ENCODE measurements around the gene SF3A2. TPM values are rescaled to one million over a fixed set of nuclear protein-coding genes. Genes with fewer than 3 reads are reported as not detected.
A peak's percentile ranks its signal among the peaks of the same experiment; 100 is the strongest.

Gene SF3A2
- total and polyA plus RNA-seq, 3 experiments from 2014 or later, result 36.2 to 138 (median 131) TPM

DNA sequence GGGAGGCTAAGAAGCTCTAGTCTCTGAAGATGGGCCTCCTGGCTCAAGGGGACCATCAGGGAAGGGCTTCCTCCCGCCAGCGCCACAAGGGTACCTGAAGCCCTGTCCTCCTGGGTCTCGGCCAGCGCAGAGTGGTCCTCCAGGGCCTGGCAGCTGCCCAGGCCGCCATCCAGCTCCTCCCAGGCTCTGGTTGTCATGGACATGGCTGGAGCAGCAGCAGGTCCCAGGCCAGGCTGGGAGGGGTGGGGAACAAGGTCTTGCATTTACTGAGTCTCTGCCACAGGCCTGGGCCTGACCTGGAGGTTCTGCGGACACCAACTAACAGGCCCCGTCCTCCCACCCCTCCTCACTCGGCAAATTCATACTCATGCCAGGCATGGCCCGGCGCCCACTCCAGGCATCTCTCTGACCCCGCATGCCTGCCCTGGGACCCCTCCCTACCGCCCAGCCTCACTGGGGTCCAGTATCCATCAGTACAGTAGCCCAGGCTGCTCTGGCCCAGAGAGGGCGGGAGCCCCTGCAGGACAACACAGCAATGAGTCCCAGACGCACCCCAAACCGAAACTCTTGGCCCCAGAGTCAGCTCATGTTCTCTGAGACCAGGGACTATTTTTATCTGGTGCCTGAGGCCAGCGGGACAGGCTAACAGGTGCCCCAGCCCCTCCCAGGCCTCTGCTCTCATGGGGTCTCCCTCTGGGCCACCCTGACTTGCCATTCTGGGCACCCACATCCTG is 18.7 kb downstream of the SF3A2 start:
- H3K27ac Mint-ChIP-seq, result peak overlapping the region in 1 of 8 donors; percentile 54
- no peak overlapping the region for H3K4me3 ChIP-seq (ENCODE audit: low read length)
- H3K9me3 Mint-ChIP-seq, result no peaks in the 10 kb centered on the region
- peaks cover 8% of the 10 kb centered on the region for H3K27me3 ChIP-seq (ENCODE audit: insufficient read depth, low read length, poor library complexity, severe bottlenecking)
- H3K27ac ChIP-seq (ENCODE audit: low read depth, low read length), result no peak overlapping the region
- H3K4me1 Mint-ChIP-seq, result peaks cover 20 to 50% (median 21%) of the 10 kb centered on the region in 3 donors
- no peaks in the 10 kb centered on the region for H3K27me3 Mint-ChIP-seq
- no peak for DNase-seq
- H3K36me3 Mint-ChIP-seq, result peaks cover 0 to 2% (median 0%) of the 10 kb centered on the region in 3 donors
- H3K4me3 Mint-ChIP-seq, result peak overlapping the region in 1 of 7 donors; percentile 24
- H3K36me3 ChIP-seq (ENCODE audit: insufficient read depth, low read length), result no peaks in the 10 kb centered on the region
- H3K9me3 ChIP-seq (ENCODE audit: low read length), result no peaks in the 10 kb centered on the region
- ChIA-PET CTCF (interaction anchor here (1.0 to 4.2 kb wide), 2 partner anchors 16 to 17 kb away, joined by 3 to 17 read pairs; no protein-coding TSS in a partner anchor), POLR2A (interaction anchor here (1.0 to 8.2 kb wide), 2 partner anchors 15 to 16 kb away, joined by 3 to 69 read pairs; no protein-coding TSS in a partner anchor)
- H3K4me1 ChIP-seq (ENCODE audit: insufficient read depth, low read length), result peaks cover 40% of the 10 kb centered on the region

DNA sequence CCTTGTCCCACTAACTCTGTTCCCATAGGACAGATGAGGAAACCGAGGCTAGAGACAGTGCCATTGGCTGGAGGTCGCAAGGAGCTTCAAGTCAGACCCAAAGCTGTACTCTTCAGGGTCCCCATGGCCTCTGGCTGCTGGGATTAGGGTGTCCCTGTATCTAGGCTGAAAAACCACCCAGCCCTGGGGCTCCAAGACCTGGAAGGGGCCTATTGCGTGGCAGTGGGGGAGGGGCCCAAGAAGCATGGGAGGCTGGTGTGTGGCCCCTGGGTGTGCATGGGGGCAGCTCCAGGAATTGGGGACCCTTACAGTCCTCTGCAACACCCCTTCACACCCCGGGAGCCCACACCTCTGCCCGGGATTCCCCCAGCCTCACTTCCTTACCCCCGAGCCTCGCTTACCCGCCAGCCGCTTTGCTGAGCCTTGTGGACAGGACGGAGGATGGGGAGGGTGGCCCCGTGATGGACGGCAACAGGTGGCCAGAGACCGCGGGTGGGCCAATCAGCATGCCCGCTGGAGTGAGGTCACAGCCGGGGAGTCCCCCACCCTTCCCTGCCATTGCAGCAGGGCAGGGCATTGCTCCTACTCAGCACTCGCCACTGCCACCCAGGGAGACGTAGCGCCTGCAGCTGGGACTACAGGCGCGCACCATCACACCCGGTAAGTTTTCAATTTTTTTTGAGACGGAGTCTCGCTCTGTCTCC is 19.5 kb downstream of the SF3A2 start, which contains the start of gene JSRP1:
Gene JSRP1 (minus strand): TSS at position 436 of the 704 bp plus-strand sequence. CDS start 1,103 bp downstream, outside the sequence.
- Histone ChIP-seq H3K36me3 (ENCODE audit: insufficient read depth, low read length) (no peaks in the 10 kb centered on the region), H3K4me3 (ENCODE audit: low read length) (no peak within 1 kb of the TSS), H3K27ac (ENCODE audit: low read depth, low read length) (no peak within 1 kb of the TSS), H3K9me3 (ENCODE audit: low read length) (no peaks in the 10 kb centered on the region), H3K4me1 (ENCODE audit: insufficient read depth, low read length) (peaks cover 47% of the 10 kb centered on the region), H3K27me3 (ENCODE audit: insufficient read depth, low read length, poor library complexity, severe bottlenecking) (peaks cover 5% of the 10 kb centered on the region)
- no peaks in the 10 kb centered on the region for H3K27me3 Mint-ChIP-seq
- CTCF ChIA-PET, result interaction anchor here (1.0 kb wide), 1 partner anchor 16 kb away, joined by 3 read pairs; no protein-coding TSS in a partner anchor
- peak within 1 kb of the TSS in 3 of 7 donors; percentile 11 to 65 (median 24) for H3K4me3 Mint-ChIP-seq
- peaks cover 0 to 2% (median 0%) of the 10 kb centered on the region in 3 donors for H3K36me3 Mint-ChIP-seq
- H3K9me3 Mint-ChIP-seq, result no peaks in the 10 kb centered on the region
- POLR2A ChIA-PET, result interaction anchor here (0.6 to 8.2 kb wide), 3 partner anchors 14 to 30 kb away, joined by 3 to 69 read pairs (median 3); no protein-coding TSS in a partner anchor
- DNase-seq, result no peak
- H3K4me1 Mint-ChIP-seq, result peaks cover 22 to 57% (median 24%) of the 10 kb centered on the region in 3 donors
- peak within 1 kb of the TSS in 7 of 8 donors; percentile 47 to 98 (median 93) for H3K27ac Mint-ChIP-seq

DNA sequence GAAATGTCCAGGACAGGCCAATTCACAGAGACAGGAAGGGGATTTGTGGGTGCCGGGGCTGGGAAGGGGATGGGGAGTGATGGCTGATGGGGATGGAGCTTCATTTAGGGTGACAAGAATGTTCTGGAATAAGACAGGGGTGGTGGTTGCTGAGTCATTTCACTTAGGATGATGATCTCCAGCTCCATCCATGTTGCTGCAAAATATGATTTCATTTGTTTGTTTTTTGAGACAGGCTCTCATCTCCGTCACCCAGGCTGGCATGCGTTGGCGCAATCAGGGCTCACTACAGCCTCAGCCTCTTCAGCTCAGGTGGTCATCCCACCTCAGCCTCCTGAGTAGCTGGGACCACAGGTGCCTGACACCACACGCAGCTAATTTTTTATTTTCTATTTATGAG is 22.7 kb downstream of the SF3A2 start:
- H3K9me3 ChIP-seq (ENCODE audit: low read length), result no peaks in the 10 kb centered on the region
- Mint-ChIP-seq H3K4me3 (peak overlapping the region in 6 of 7 donors; percentile 25 to 78 (median 63)), H3K4me1 (peaks cover 23 to 44% (median 28%) of the 10 kb centered on the region in 3 donors), H3K27me3 (no peaks in the 10 kb centered on the region), H3K9me3 (no peaks in the 10 kb centered on the region), H3K27ac (peak overlapping the region; percentile 39 to 99 (median 93)), H3K36me3 (peaks cover 0 to 2% (median 0%) of the 10 kb centered on the region in 3 donors)
- ChIA-PET CTCF (interaction anchor here (0.9 to 7.1 kb wide), 7 partner anchors 10 to 103 kb away, joined by 3 to 61 read pairs (median 7); partner anchors contain the start of genes AMH and PLEKHJ1), POLR2A (interaction anchor here (0.6 to 5.1 kb wide), 4 partner anchors 12 to 1503 kb away, joined by 4 to 73 read pairs (median 25); partner anchors contain the start of gene MRPL54)
- H3K4me3 ChIP-seq (ENCODE audit: low read length), result no peak overlapping the region
- H3K27me3 ChIP-seq (ENCODE audit: insufficient read depth, low read length, poor library complexity, severe bottlenecking), result no peaks in the 10 kb centered on the region
- H3K4me1 ChIP-seq (ENCODE audit: insufficient read depth, low read length), result peaks cover 39% of the 10 kb centered on the region
- H3K27ac ChIP-seq (ENCODE audit: low read depth, low read length), result no peak overlapping the region
- no peaks in the 10 kb centered on the region for H3K36me3 ChIP-seq (ENCODE audit: insufficient read depth, low read length)
- no peak for DNase-seq

DNA sequence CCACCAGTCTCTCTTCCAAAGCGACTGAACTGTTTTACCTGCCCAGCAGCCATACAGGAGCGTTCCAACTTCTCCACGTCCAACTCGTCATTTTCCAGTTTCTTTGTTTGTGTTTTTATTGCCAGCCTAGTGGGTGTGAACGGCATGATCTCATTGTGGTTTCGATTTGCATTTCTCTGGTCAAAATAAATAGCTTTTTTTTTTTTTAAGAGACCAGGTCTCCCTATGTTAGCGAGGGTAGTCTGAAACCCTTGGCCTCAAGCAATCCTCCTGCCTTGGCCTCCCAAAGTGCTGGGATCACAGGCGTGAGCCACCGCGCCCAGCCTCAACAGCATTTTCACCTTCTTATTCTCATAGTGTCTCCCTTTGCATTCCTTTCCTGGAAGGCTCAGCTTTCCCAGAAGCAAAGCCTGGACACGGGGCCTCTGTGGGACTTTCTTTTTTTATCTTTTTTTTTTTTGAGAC is 23.7 kb downstream of the SF3A2 start:
- peaks cover 39% of the 10 kb centered on the region for H3K4me1 ChIP-seq (ENCODE audit: insufficient read depth, low read length)
- Mint-ChIP-seq H3K4me3 (peak overlapping the region; percentile 64 to 86 (median 79)), H3K4me1 (peaks cover 23 to 44% (median 28%) of the 10 kb centered on the region in 3 donors), H3K9me3 (no peaks in the 10 kb centered on the region), H3K36me3 (peaks cover 0 to 2% (median 0%) of the 10 kb centered on the region in 3 donors), H3K27ac (peak overlapping the region; percentile 89 to 99 (median 94)), H3K27me3 (no peaks in the 10 kb centered on the region)
- no peak overlapping the region for H3K27ac ChIP-seq (ENCODE audit: low read depth, low read length)
- H3K4me3 ChIP-seq (ENCODE audit: low read length), result no peak overlapping the region
- H3K9me3 ChIP-seq (ENCODE audit: low read length), result no peaks in the 10 kb centered on the region
- ChIA-PET CTCF (interaction anchor here (1.2 to 7.1 kb wide), 5 partner anchors 9 to 109 kb away, joined by 3 to 61 read pairs (median 14); partner anchors contain the start of genes AP3D1 and PLEKHJ1), POLR2A (interaction anchor here (1.0 to 5.1 kb wide), 3 partner anchors 11 to 215 kb away, joined by 3 to 73 read pairs (median 45); partner anchors contain the start of gene GADD45B)
- DNase-seq, result peak in 1 of 5 donors; percentile 34
- H3K27me3 ChIP-seq (ENCODE audit: insufficient read depth, low read length, poor library complexity, severe bottlenecking), result no peaks in the 10 kb centered on the region
- H3K36me3 ChIP-seq (ENCODE audit: insufficient read depth, low read length), result no peaks in the 10 kb centered on the region

DNA sequence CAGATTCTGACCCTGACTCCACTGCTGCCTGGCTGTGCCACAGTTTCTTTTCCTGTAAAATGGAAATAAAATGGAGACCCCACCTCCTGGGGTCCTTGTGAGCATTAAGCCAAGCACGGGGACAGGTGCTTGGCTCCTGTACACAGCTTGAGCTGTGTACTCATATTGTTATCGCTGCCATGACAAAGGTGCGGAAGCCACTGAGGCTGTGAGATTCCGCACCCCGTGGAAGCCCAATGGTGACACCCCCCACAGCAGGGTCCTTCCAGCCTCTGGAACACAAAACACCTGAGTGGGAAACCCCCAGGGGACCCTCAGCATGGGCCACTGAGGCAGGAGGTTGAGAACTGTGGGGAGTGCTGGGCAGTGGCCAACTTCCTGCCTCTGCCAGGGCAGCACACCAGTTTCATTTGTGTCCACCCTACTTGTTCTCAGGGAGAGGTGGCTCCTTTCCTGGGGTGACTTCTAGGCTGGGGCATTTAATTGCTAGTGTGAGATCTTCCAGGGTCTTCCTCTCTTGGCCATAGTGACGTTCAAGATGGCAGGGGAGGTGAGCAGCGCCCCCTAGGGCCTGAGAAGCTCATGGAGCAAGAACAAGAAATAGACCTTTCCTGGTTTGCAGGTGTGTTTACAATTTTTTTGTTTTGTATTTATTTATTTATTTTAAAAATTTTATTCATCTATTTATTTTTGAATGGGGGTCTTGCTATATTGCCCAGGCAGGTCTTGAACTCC is 25.0 kb downstream of the SF3A2 start:
- POLR2A ChIA-PET, result interaction anchor here (0.6 to 5.1 kb wide), 3 partner anchors 10 to 23 kb away, joined by 3 to 73 read pairs (median 4); no protein-coding TSS in a partner anchor
- H3K4me1 Mint-ChIP-seq, result peaks cover 26 to 49% (median 28%) of the 10 kb centered on the region in 3 donors
- peaks cover 40% of the 10 kb centered on the region for H3K4me1 ChIP-seq (ENCODE audit: insufficient read depth, low read length)

DNA sequence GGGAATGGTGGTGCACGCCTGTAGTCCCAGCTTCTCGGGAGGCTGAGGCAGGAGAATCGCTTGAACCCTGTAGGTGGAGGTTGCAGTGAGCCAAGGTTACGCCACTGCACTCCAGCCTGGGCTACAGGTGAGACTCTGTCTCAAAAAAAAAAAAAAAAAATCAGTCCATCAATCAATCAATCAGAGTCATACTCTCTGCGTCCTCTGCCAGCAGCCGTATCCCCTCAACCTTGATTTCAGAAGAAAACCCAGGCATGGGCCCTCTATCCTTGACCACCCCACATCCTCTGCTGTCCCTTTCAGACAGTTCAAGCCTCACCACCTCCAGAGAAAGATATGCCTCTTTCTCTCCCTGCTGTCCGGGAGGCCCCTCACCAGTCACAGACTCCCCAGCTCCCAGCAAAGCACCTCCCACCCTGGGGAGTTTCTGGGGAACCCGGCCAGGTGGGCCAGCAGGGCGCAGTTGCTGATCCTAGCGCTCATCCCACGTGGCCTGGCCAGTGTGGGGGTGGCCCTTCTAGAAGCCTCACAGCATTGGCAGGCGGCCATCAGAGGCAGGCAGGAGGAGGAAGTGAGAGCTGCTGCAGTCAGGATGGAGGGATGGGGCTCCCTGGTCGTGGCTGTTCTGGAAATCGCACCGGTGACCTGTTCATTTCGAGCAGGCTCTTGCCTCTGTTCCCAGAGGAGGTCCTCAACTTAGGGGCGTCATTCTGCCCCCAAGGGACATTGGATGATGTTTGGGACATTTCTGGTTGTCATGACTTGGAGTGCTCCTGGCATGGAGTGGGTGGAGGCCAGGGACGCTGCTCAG is 29.8 kb downstream of the SF3A2 start:
- H3K9me3 ChIP-seq (ENCODE audit: low read length), result no peaks in the 10 kb centered on the region
- no peak overlapping the region for H3K4me3 ChIP-seq (ENCODE audit: low read length)
- DNase-seq, result no peak
- Mint-ChIP-seq H3K4me3 (peak overlapping the region in 2 of 7 donors; percentile 13 to 54), H3K36me3 (peaks cover 0 to 11% (median under 1%) of the 10 kb centered on the region in 3 donors), H3K9me3 (peaks cover 0 to 3% (median 0%) of the 10 kb centered on the region in 5 donors), H3K4me1 (peaks cover 11 to 20% (median 12%) of the 10 kb centered on the region in 3 donors), H3K27ac (peak overlapping the region in 3 of 8 donors; percentile 11 to 84 (median 83)), H3K27me3 (peaks cover 0 to 3% of the 10 kb centered on the region in 2 donors)
- ChIA-PET POLR2A (interaction anchor here (0.7 kb wide), 1 partner anchor 1359 kb away, joined by 11 read pairs; no protein-coding TSS in a partner anchor), CTCF (no interaction called here)
- peak overlapping the region; percentile 38 for H3K27ac ChIP-seq (ENCODE audit: low read depth, low read length)
- H3K36me3 ChIP-seq (ENCODE audit: insufficient read depth, low read length), result peaks cover 2% of the 10 kb centered on the region
- no peaks in the 10 kb centered on the region for H3K27me3 ChIP-seq (ENCODE audit: insufficient read depth, low read length, poor library complexity, severe bottlenecking)
- peaks cover 16% of the 10 kb centered on the region for H3K4me1 ChIP-seq (ENCODE audit: insufficient read depth, low read length)

More for the DNA sequence above, 25.0 kb downstream of the SF3A2 start:
- Mint-ChIP-seq H3K27ac (peak overlapping the region in 7 of 8 donors; percentile 42 to 91 (median 79)), H3K27me3 (no peaks in the 10 kb centered on the region), H3K36me3 (peaks cover 0 to 2% (median 0%) of the 10 kb centered on the region in 3 donors), H3K9me3 (no peaks in the 10 kb centered on the region), H3K4me3 (peak overlapping the region in 6 of 7 donors; percentile 27 to 47 (median 36))
- H3K4me3 ChIP-seq (ENCODE audit: low read length), result no peak overlapping the region
- CTCF ChIA-PET, result interaction anchor here (0.7 to 7.1 kb wide), 6 partner anchors 9 to 26 kb away, joined by 3 to 61 read pairs (median 11); partner anchors contain the start of gene PLEKHJ1
- H3K27me3 ChIP-seq (ENCODE audit: insufficient read depth, low read length, poor library complexity, severe bottlenecking), result no peaks in the 10 kb centered on the region
- no peaks in the 10 kb centered on the region for H3K36me3 ChIP-seq (ENCODE audit: insufficient read depth, low read length)
- H3K27ac ChIP-seq (ENCODE audit: low read depth, low read length), result no peak overlapping the region
- DNase-seq, result peak in 4 of 5 donors; percentile 44 to 71 (median 46)
- no peaks in the 10 kb centered on the region for H3K9me3 ChIP-seq (ENCODE audit: low read length)

Data from CD8-positive, alpha-beta memory T cell (primary cell).